ENCODE measurements around the gene CFAP92. TPM values are rescaled to one million over a fixed set of nuclear protein-coding genes. Genes with fewer than 3 reads are reported as not detected.

CFAP92 gene
- total RNA-seq, 1 donor from 2014 or later: 3.7 TPM

- no peak overlapping the region for H3K27ac Mint-ChIP-seq (ENCODE audit: unreplicated experiment)
- DNase-seq (ENCODE audit: low spot score): no peak
- H3K9me3 Mint-ChIP-seq (ENCODE audit: unreplicated experiment): peaks cover 4% of the 10 kb centered on the region
- no peak for TF ChIP-seq CTCF (IDR thresholded peaks at IDR 0.05; ENCODE audit: unreplicated experiment)
- peaks cover 18% of the 10 kb centered on the region for H3K4me1 Mint-ChIP-seq (ENCODE audit: unreplicated experiment)
- peaks cover 2% of the 10 kb centered on the region for H3K27me3 Mint-ChIP-seq (ENCODE audit: unreplicated experiment)
- H3K36me3 Mint-ChIP-seq (ENCODE audit: low read depth, unreplicated experiment): peaks cover 15% of the 10 kb centered on the region
- no peak overlapping the region for H3K4me3 Mint-ChIP-seq (ENCODE audit: unreplicated experiment)
These were observed 44.4 kb upstream of the CFAP92 start for GRCh38 chr3:129038121-129038855.

GRCh38 chr3:129037093-129037419, 43.2 kb upstream of the CFAP92 start:
- peaks cover 17% of the 10 kb centered on the region for H3K36me3 Mint-ChIP-seq (ENCODE audit: low read depth, unreplicated experiment)
- peaks cover 21% of the 10 kb centered on the region for H3K4me1 Mint-ChIP-seq (ENCODE audit: unreplicated experiment)
- TF ChIP-seq CTCF (IDR thresholded peaks at IDR 0.05; ENCODE audit: unreplicated experiment): no peak
- H3K27ac Mint-ChIP-seq (ENCODE audit: unreplicated experiment): no peak overlapping the region
- peaks cover 2% of the 10 kb centered on the region for H3K27me3 Mint-ChIP-seq (ENCODE audit: unreplicated experiment)
- H3K9me3 Mint-ChIP-seq (ENCODE audit: unreplicated experiment): peaks cover under 1% of the 10 kb centered on the region
- DNase-seq (ENCODE audit: low spot score): no peak
- no peak overlapping the region for H3K4me3 Mint-ChIP-seq (ENCODE audit: unreplicated experiment)

- TF ChIP-seq CTCF (IDR thresholded peaks at IDR 0.05; ENCODE audit: unreplicated experiment): no peak
- no peak overlapping the region for H3K4me3 Mint-ChIP-seq (ENCODE audit: unreplicated experiment)
- DNase-seq (ENCODE audit: low spot score): no peak
- H3K9me3 Mint-ChIP-seq (ENCODE audit: unreplicated experiment): no peaks in the 10 kb centered on the region
- H3K36me3 Mint-ChIP-seq (ENCODE audit: low read depth, unreplicated experiment): peaks cover 19% of the 10 kb centered on the region
- peaks cover 2% of the 10 kb centered on the region for H3K27me3 Mint-ChIP-seq (ENCODE audit: unreplicated experiment)
- peaks cover 21% of the 10 kb centered on the region for H3K4me1 Mint-ChIP-seq (ENCODE audit: unreplicated experiment)
- no peak overlapping the region for H3K27ac Mint-ChIP-seq (ENCODE audit: unreplicated experiment)
These were observed 42.6 kb upstream of the CFAP92 start for GRCh38 chr3:129036222-129037092.

GRCh38 chr3:129035360-129036221, 41.7 kb upstream of the CFAP92 start:
- no peak for TF ChIP-seq CTCF (IDR thresholded peaks at IDR 0.05; ENCODE audit: unreplicated experiment)
- no peak for DNase-seq (ENCODE audit: low spot score)
- no peak overlapping the region for H3K4me3 Mint-ChIP-seq (ENCODE audit: unreplicated experiment)
- peaks cover 21% of the 10 kb centered on the region for H3K4me1 Mint-ChIP-seq (ENCODE audit: unreplicated experiment)
- peaks cover 2% of the 10 kb centered on the region for H3K27me3 Mint-ChIP-seq (ENCODE audit: unreplicated experiment)
- H3K9me3 Mint-ChIP-seq (ENCODE audit: unreplicated experiment): no peaks in the 10 kb centered on the region
- no peak overlapping the region for H3K27ac Mint-ChIP-seq (ENCODE audit: unreplicated experiment)
- peaks cover 21% of the 10 kb centered on the region for H3K36me3 Mint-ChIP-seq (ENCODE audit: low read depth, unreplicated experiment)

All from endothelial cell (in vitro differentiated cells).